ENCODE results near the gene RRP1. TPM values are rescaled to one million over a fixed set of nuclear protein-coding genes. Genes with fewer than 3 reads are reported as not detected.

The RRP1 gene
- total RNA-seq, 4 donors from 2014 or later, result 11.0 to 20.1 (median 18.7) TPM

DNA sequence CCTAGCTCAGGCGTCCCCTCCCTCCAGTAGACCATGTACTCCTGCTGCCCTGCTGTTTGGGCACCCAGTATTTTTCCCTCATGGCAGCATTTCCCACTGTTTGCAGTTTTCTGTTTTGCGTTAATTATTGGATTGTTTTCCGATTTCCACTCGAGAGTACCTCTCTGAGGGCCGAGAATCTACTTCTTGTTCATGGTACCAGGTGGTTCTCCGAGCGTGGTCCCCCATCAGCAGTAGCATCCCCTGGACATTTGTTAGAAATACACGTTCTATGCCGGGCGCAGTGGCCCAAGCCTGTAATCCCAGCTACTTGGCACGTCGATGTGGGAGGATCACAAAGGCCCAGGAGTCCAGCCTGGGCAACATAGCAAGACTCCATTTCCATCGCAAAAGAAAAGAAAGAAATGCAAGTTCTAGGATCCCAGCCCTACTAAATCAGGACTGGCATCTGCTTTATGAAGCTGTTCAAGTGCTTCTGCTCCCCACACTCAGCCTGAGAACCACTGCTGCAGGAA is 690 bp downstream of the RRP1 start:
- Histone ChIP-seq H3K36me3 (peaks cover 8 to 22% of the 10 kb centered on the region in 2 donors), H3K27me3 (no peaks in the 10 kb centered on the region), H3K9me3 (no peaks in the 10 kb centered on the region), H3K4me1 (peaks cover 10 to 12% of the 10 kb centered on the region in 2 donors), H3K27ac (peak overlapping the region in 2 of 3 donors; percentile 17 to 93), H3K4me3 (replicated peaks in 1 of 3) (peak overlapping the region; percentile 75 to 88 (median 83))
- TF ChIP-seq POLR2A (IDR thresholded peaks at IDR 0.05), result no peak
- TF ChIP-seq, protein P1, sequence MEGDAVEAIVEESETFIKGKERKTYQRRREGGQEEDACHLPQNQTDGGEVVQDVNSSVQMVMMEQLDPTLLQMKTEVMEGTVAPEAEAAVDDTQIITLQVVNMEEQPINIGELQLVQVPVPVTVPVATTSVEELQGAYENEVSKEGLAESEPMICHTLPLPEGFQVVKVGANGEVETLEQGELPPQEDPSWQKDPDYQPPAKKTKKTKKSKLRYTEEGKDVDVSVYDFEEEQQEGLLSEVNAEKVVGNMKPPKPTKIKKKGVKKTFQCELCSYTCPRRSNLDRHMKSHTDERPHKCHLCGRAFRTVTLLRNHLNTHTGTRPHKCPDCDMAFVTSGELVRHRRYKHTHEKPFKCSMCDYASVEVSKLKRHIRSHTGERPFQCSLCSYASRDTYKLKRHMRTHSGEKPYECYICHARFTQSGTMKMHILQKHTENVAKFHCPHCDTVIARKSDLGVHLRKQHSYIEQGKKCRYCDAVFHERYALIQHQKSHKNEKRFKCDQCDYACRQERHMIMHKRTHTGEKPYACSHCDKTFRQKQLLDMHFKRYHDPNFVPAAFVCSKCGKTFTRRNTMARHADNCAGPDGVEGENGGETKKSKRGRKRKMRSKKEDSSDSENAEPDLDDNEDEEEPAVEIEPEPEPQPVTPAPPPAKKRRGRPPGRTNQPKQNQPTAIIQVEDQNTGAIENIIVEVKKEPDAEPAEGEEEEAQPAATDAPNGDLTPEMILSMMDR (IDR thresholded peaks at IDR 0.05), result no peak
- no peak for DNase-seq
- 14 to 16% methylated on average over 11 to 13 of the region's 13 CpGs for WGBS, 2 donors
- intact Hi-C loops (cut with DNase I), result loop anchor here (2.0 kb wide), 1 partner anchor 15 kb away; no protein-coding TSS in a partner anchor

DNA sequence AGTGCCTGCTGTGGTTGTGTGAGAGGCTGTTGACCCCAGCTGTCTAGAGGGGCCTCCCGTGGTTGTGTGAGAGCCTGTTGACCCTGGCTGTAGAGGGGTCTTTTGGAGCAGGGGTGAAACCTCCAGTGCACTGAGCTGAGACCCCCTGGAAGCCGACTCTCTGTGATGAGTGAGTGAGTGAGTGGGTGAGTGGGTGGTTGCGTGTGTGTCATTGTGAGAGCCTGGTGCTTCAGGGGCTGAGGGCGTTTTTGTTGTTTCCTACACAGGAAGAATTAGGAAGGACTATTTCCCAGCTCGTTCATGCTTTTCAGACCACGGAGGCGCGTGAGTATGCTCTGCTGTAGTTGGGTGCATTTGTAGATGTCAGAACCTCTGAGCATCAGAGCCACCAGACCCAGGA is 3.0 kb downstream of the RRP1 start:
- intact Hi-C loops (cut with DNase I), result no loop called here
- H3K4me1 ChIP-seq, result peaks cover 10 to 12% of the 10 kb centered on the region in 2 donors
- no peaks in the 10 kb centered on the region for H3K9me3 ChIP-seq
- H3K36me3 ChIP-seq, result peaks cover 28 to 43% of the 10 kb centered on the region in 2 donors
- no peak overlapping the region for H3K27ac ChIP-seq
- no peak for DNase-seq
- 84 to 85% methylated on average over 7 to 8 of the region's 8 CpGs for WGBS, 2 donors
- TF ChIP-seq, protein P1 (IDR thresholded peaks at IDR 0.05), result no peak
- no peak for TF ChIP-seq POLR2A (IDR thresholded peaks at IDR 0.05)
- no peak overlapping the region for H3K4me3 ChIP-seq (replicated peaks in 1 of 3)
- no peaks in the 10 kb centered on the region for H3K27me3 ChIP-seq

DNA sequence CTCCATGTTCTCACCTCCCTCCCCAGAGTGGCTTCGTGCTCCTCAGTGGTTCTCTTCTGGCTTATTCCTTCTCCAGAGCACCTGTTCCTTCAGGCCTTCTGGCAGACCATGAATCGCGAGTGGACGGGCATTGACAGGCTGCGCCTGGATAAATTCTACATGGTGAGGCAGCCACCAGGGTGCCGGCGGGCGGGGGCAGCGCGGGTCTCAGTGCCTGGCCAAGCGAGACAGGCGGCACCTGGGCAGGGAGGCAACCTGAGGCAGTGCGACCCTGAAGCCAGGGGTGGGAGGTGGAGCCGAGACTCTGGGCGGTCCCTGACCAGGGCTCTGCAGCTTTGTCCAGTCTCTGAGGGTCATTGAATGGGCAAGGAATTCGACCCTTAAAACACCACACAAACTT is 3.9 kb downstream of the RRP1 start:
- 93 to 97% methylated on average over 6 to 16 of the region's 16 CpGs for WGBS, 2 donors
- H3K4me3 ChIP-seq (replicated peaks in 1 of 3), result no peak overlapping the region
- intact Hi-C loops (cut with DNase I), result no loop called here
- TF ChIP-seq, protein P1 (IDR thresholded peaks at IDR 0.05), result no peak
- TF ChIP-seq POLR2A (IDR thresholded peaks at IDR 0.05), result no peak
- H3K27me3 ChIP-seq, result no peaks in the 10 kb centered on the region
- no peak for DNase-seq
- H3K36me3 ChIP-seq, result peaks cover 35 to 51% of the 10 kb centered on the region in 2 donors
- H3K4me1 ChIP-seq, result peaks cover 10 to 12% of the 10 kb centered on the region in 2 donors
- no peaks in the 10 kb centered on the region for H3K9me3 ChIP-seq
- H3K27ac ChIP-seq, result no peak overlapping the region

DNA sequence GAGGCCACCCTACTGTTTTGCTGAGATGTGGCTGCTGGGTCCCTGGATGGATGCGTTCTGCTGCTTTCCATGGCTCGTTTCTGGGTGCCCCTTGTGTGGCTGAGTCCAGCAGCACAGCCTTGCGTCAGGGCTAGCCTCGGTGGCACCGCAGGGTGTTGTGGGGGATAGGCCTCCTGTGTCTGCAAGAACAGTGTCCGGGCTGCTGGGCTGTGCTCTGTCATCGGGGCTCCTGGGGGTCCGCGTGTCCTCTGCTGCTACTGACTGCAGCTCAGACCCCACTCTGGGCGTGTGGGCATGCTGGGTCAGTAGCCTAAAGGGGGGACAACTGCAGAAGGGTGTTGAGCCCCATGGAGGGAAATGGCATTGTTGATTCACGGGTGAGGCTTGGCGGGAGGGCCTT is 4.9 kb downstream of the RRP1 start:
- H3K27me3 ChIP-seq, result no peaks in the 10 kb centered on the region
- H3K36me3 ChIP-seq, result peaks cover 46 to 62% of the 10 kb centered on the region in 2 donors
- peaks cover 8 to 10% of the 10 kb centered on the region in 2 donors for H3K4me1 ChIP-seq
- TF ChIP-seq POLR2A (IDR thresholded peaks at IDR 0.05), result no peak
- TF ChIP-seq, protein P1 (IDR thresholded peaks at IDR 0.05), result no peak
- H3K9me3 ChIP-seq, result no peaks in the 10 kb centered on the region
- WGBS, 2 donors, result 60 to 89% methylated on average over 2 to 5 of the region's 12 CpGs
- intact Hi-C loops (cut with DNase I), result no loop called here
- H3K4me3 ChIP-seq (replicated peaks in 1 of 3), result no peak overlapping the region
- no peak for DNase-seq
- H3K27ac ChIP-seq, result no peak overlapping the region

DNA sequence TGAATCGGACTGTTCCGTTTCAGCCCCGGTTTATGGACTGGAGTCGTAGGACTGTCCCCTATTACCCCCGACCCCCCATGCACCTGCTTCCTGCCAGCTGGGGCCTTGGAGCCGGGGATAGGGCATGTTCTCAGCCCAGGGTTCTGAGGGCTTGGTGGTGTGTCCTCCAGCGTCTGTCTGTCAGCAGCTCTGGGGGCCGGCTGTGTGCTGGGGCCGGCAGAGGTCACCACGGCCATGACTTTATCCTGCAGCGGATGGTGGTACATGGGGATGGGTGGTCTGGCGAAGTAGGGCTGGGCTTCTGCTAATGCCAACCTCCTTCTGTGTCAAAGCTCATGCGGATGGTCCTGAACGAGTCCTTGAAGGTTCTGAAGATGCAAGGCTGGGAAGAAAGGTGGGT is 5.5 kb downstream of the RRP1 start:
- TF ChIP-seq, protein P1 (IDR thresholded peaks at IDR 0.05), result no peak
- no peak for TF ChIP-seq POLR2A (IDR thresholded peaks at IDR 0.05)

More for the DNA sequence above, 5.5 kb downstream of the RRP1 start:
- Histone ChIP-seq H3K27me3 (no peaks in the 10 kb centered on the region), H3K27ac (no peak overlapping the region), H3K36me3 (peaks cover 48 to 67% of the 10 kb centered on the region in 2 donors), H3K9me3 (no peaks in the 10 kb centered on the region), H3K4me1 (peaks cover 8% of the 10 kb centered on the region in 2 donors), H3K4me3 (replicated peaks in 1 of 3) (no peak overlapping the region)
- intact Hi-C loops (cut with DNase I), result no loop called here
- DNase-seq, result no peak
- WGBS, 2 donors, result 87 to 89% methylated on average over 13 to 14 of the region's 14 CpGs
